Right hindlimb (tissue), 1 donor: ENCODE results near the gene FRMD4A.

Experiments
- DNase-seq: peaks from one replicate; pipeline ENCODE4 v3.0.0-alpha.2; 2018

The FRMD4A gene

GRCh38 chr10:14330388-14331061 lies at the start of gene FRMD4A:
TSS of gene FRMD4A (minus strand) at chr10:14330924.
- DNase-seq: no peak

DNA sequence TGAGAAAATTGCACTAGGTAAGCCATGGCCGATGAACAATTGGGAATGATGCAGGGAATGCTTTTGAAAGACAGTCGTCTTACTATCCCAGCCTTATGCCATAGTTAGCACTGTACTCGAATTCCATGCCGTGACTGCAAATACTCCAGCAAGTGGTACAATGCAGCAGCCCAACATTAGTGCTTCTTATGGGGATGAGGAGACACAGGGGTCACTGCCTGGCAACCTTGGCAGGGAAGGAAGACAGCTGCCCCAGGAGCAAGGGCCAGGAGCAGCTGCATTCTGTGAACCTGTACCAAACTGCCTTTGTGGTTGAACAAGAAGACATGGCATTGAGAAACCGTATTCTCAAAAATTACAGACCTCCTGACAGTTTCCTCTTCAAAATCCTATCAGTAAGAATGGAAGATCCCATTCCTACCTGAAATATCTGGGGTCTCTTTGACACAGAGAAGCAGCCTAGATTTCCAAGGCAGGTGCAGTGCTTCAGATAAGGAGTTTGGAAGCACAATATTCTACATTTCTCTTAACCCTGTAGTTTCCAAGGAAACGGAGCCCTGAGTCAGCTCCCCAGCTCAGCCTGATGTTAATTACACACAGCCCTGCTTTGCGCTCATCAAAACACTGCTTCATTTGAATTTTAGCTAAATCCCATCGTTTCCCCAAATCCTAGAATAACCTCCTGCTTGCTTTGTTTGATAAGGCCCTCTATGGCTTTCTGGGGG lies 49.0 kb upstream of the FRMD4A start:
- no peak for DNase-seq

GRCh38 chr10:14378387-14378960 lies 47.8 kb upstream of the FRMD4A start:
- DNase-seq: no peak

DNA sequence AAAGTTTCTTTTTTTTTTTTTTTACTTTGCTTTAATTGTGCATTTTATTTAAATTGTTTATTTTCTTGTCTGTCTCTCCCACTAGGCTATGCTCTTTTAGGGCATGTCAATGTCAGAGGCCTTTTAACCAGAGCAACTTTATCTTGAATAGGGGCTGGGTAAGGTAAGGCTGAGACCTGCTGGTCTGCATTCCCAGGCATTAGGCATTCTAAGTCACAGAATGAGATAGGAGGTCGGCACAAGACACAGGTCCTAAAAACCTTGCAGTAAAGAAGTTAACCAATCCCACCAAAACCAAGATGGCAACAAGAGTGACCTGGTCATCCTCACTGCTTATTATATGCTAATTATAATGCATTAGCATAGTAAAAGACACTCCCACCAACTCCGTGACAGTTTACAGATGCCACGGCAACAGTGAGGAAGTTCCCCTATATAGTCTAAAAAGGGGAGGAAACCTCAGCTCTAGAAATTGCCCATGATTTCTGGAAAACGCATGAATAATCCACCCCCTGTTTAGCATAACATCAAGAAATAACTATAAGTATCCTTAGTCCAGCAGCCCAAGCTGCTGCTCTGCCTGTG lies 47.0 kb upstream of the FRMD4A start:
- no peak for DNase-seq

GRCh38 chr10:14374745-14375445 lies 44.2 kb upstream of the FRMD4A start:
- DNase-seq: no peak

DNA sequence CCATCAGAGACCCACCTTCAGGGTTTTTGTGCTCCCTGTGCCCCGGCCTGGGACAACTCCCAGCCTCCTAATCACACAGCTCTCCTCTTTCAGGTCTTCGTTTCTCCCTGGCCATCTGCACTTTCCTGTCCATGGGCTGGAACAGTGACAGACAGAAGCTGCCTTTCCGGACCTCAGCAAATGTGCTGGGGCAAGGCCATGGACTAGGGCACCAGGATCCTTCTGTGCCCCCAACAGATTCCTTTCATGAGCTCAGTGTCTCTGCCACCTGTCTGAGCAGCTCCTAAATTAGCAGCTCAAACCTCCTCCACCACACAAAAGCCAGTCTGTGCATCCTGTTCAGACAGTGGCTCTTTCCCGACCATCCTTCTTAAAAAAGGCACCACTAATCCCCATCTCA lies 41.9 kb upstream of the FRMD4A start:
- no peak for DNase-seq

GRCh38 chr10:14371581-14371980 lies 40.9 kb upstream of the FRMD4A start:
- DNase-seq: peak; percentile 84

- DNase-seq: no peak
Observed at GRCh38 chr10:14370894-14371293, 40.2 kb upstream of the FRMD4A start.

DNA sequence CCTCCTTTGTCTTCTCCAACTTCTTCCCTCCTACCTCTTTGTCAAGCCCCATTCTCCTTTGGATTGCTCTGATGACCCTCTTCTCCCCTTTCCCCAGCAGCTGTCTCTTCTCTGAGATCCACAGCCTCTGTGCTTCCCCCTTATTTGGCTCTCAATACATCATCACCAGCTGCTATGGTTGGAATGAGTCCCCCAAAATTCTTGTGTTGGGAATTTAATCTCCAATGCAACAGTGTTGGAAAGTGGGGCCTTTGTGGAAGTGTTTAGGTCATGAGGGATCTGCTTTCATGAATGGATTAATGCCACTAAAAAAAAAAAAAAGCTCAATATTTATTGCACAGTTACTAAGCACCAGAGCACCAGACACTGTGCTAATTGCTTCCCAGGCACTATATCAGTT lies 39.2 kb upstream of the FRMD4A start:
- peak; percentile 42 for DNase-seq

DNA sequence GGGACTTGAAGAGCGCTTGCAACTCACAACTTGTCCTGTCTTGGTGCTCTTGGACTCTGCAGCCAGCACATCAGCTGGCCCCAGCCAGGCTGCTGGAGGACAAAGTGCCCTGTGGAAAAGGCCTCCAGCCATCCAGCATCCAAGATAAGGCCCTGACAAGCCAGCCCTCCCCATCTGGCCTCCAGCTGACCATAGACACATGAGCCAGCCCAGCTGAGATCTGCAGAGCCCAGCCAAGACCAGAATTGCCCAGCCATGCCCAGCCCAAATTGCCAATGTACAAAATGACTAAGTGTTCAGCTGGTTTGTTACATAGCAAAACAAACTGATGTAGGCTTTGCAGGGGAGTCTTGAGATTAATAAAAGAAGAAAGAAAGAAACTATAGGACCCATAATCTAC lies 36.0 kb upstream of the FRMD4A start:
- no peak for DNase-seq

DNA sequence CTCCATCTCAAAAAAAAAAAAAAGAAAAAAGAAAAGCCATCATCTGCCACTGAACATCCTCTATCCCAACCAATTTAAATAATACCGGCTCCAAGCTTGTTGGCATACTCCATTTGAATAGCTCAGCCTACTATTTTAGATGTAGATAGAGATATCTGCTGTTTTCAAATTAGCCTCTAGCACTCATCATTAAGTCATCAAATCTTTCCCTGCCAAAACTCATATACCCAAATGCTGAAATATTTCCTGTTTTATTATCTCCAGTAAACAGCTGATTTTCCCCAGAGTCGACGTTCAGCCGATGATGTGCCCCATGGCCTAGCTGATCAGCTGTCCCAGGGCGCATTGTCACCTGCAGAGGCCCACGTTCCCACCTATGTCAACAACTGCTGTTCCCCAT lies 34.5 kb upstream of the FRMD4A start:
- no peak for DNase-seq

DNA sequence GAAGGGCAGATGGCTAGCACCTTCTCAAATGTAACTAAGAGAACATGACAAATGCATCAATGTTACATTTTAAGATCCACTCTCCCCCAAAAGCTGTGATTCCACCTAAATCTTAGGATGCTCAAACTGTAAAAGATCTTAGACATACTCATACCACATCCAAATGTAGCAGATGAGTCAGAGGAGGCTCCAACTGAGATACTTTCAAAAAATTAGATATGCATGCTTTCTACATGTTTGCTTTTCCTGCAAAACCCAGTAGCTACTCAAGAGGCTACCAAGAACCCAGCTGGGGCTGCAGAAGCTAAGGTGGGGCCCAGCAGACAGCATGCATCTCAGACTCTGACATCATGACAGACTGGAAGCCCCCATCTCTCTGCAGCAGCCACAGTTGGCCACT lies 31.4 kb upstream of the FRMD4A start:
- DNase-seq: no peak

DNA sequence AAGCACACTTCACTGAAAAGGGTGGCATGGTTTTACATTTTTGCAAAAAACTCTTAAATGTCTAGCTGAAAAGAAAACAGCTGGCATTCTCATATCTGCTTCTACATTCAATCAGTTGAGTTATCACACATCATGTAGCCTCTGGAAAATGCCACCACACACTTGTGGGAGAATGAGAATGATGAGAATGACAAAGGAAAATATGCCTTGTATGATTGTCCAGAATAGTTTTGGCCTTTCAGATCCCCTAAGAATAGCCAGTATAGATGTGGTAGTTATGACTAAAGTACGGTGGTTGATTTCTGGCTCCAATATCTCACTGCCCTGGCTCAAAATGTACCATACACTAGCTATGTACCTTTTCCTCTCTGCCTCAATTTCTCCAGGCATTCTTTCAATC lies 30.2 kb upstream of the FRMD4A start:
- DNase-seq: no peak

DNA sequence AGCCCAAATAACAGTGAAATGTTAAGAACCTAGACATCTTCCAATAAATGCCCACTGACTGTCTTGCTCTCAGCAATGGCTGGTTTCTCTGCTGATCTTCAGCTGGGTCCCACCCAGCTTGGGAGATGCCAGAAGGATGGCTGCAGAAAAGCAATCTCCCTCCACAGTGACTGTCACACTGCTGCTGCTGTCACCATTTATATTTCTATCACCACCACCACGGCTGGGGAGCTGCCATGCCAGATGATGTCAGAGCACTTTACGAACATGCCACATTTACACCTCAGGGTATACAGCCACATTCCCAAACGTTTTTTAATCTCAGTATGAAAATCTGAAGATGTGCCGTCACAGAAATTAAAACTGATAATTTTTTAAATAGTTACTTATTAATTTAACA lies 29.8 kb upstream of the FRMD4A start:
- no peak for DNase-seq

DNA sequence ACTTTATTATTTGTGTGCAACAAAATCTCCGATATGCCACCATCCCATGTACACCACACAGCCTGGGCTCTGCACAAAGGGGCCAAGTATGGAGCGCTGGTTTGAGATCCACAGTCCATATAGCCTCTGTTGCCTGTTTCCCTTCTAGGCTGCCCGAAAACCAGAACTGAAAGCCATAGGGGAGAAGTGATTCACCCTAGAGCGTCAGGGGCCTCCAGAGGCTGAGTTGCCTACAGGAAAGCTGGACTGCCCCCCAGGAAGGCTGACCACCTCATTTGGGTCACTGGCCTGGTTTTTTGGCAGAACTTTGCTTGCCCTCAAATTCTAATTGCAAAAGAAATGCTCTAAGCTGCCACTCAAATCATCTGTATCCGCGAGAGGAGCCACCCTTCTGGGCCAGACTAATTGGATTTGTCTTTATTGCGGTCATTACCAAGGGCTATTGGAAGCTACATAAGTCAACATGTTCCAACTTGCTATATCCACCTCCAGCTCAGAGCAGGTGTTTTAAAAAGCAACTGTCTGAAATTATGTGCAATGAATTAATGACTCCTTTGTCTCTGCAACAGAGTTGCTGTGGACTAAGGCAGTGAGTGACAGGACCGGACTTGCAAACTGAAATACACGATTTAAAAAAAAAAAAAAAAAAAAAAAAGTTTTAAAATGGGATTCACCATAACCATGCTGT lies 28.3 kb upstream of the FRMD4A start:
- DNase-seq: no peak

DNA sequence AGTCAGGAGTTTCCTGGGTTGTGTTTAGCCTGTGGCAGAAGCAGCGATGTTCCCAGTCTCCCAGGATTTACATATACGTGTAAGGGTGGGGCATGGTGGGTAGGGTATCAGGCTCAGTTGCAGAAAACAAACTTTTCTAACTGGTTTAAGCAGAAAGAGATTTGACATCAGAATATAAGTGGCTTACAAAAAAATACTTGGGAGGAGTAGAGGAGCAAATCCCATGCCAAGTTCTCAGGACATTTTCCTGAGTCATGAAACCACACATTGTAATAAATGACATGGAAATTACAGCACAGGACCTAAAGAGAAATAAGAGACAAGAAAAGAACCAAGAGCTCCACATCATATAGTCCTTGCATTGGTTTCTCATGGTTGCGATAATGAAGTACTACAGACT lies 26.2 kb upstream of the FRMD4A start:
- DNase-seq: no peak

DNA sequence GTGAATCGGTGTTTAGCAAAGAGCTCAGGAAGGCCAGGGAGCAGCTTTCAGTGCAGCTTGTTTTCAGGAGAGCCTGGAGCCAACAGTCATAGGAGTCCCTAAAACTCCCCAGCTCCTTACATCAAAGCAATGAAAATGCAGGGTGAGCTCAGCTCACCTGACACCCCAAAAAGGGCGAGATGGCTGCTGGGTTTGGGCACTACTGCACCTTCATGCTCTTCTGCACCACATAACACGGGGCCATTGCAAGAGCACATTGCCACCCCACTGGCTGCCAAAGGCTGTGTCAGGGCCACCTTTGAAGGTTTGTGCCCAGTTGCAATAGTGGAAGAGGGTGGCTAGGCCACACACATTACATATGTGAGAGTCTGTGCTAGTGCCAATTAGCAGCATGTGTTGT lies 25.0 kb upstream of the FRMD4A start:
- no peak for DNase-seq

- DNase-seq: no peak
Observed at GRCh38 chr10:14353291-14353913, 22.7 kb upstream of the FRMD4A start.

GRCh38 chr10:14350006-14350405 lies 19.3 kb upstream of the FRMD4A start:
- no peak for DNase-seq

DNA sequence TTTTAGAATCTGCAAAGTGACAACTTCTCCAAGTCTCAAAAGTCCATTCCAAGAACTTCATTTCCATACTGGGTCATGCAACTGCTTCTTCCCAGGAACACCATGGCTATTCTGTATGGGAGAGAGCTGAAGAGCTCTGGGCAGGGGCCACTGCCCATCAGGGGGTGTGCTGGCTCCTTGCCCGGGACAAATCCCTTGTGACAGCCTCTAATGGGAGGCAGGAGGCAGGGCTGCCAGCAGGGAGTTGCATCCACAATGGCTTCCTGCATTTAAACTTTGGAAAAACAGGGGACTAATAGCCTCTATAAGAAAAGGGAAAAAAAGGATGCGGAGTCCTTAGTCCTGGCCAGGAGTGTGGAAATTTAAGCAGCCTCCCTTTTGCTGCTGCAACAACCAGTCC lies 18.4 kb upstream of the FRMD4A start:
- DNase-seq: no peak

DNA sequence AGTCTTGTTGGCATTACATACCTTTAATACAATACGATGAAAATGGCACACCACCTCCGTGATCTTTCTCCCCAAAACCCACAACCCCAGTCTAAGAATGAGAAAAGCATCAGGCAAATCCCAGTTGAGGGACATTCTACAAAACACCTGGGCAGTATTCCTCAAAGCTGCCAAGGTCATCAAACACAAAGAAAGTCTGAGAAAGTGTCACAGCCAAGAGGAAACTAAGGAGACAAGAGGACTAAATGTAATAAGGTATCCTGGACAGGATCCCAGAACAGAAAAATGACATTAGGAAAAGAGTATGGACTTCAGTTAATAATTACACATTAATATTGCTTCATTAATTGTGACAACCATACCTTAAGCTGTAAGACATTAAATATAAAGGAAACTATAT lies 14.5 kb upstream of the FRMD4A start:
- DNase-seq: no peak

GRCh38 chr10:14340051-14340744 lies 9.5 kb upstream of the FRMD4A start:
- DNase-seq: no peak
